ENCODE measurements around the gene FAM118B.

DNA sequence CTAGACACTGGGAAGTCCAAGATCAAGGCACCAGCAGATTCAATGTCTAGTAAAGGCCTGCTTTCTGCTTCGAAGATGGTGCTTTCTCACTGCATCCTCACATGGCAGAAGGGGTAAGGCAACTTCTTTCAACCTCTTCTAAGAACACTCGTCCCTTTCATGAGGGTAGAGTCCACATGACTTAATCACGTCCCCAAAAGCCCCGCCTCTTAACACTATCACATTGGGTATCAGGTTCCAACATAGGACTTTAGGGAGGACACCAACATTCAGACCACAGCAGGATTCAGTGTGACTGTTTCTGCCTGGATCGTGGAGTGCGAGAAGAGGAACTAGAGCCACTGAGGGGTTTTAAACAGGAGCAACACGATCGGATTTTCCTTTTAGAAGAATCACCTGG, 67.6 kb downstream of the FAM118B start:
- TF ChIP-seq, protein P1, sequence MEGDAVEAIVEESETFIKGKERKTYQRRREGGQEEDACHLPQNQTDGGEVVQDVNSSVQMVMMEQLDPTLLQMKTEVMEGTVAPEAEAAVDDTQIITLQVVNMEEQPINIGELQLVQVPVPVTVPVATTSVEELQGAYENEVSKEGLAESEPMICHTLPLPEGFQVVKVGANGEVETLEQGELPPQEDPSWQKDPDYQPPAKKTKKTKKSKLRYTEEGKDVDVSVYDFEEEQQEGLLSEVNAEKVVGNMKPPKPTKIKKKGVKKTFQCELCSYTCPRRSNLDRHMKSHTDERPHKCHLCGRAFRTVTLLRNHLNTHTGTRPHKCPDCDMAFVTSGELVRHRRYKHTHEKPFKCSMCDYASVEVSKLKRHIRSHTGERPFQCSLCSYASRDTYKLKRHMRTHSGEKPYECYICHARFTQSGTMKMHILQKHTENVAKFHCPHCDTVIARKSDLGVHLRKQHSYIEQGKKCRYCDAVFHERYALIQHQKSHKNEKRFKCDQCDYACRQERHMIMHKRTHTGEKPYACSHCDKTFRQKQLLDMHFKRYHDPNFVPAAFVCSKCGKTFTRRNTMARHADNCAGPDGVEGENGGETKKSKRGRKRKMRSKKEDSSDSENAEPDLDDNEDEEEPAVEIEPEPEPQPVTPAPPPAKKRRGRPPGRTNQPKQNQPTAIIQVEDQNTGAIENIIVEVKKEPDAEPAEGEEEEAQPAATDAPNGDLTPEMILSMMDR (conservative IDR thresholded peaks at IDR 0.05 in 1 of 2, IDR thresholded peaks at IDR 0.05 in 1 of 2; ENCODE audit: low read depth in 1 of 2, low read length in 2 of 2), result no peak
- TF ChIP-seq EZH2 (IDR thresholded peaks at IDR 0.05; ENCODE audit: low read length, missing control alignments), result no peak
